Stimulated activated CD4-positive, alpha-beta T cell treated with anti-CD3 and anti-CD28 coated beads, Interleukin-15, amount 100 ng/mL, for 48 hours (primary cell): ENCODE results near the gene SUSD1.
A peak's percentile ranks its signal among the peaks of the same experiment; 100 is the strongest.

Experiments
- DNase-seq, 2 donors: peaks; one replicate each; pipeline ENCODE4 v3.0.0-alpha.2; 2020; ENCODE audit warnings: low read depth in 2 of 2

SUSD1 gene

DNA sequence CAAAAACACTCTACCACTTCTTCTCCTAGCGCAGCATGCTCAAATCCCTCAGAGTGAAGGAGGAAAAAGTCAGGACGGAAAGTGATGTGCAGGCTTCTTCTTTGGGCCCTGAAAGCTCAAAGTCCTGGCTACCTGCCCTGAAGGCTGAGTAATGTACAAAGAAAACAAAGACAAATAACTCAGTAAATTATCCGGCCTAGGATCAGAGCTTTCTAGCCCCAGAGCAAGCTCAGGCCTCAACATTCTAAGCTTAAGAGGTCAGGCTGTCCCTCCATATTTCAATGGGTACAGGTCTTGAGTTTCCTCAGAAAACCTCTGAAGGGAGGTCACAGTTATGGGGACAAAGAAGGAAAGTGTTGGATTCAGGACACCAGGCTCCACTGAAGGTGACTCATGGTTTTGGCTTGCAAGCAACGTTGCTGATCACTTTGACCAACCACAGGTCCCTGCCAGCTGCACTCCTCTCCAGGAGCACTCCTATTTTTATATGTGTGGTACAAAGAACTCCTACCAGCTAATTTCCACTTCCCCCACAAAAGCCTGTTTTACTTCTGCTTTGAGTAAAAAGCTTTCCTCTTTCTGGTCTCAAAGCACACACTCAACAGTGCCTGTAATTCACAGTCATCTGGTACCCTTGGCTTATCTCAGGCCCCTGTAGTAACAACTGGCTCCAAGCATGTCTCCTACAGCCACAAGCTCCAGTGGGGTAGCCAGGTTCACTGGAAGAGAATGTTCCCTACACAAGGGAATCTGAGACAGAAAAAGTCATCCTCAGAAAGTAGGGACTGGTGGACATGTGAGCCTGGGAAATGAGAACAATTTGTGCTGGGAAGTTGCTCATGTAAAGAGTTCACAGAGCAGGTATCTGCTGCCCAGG is 162.8 kb downstream of the SUSD1 start:
- no peak for DNase-seq

DNA sequence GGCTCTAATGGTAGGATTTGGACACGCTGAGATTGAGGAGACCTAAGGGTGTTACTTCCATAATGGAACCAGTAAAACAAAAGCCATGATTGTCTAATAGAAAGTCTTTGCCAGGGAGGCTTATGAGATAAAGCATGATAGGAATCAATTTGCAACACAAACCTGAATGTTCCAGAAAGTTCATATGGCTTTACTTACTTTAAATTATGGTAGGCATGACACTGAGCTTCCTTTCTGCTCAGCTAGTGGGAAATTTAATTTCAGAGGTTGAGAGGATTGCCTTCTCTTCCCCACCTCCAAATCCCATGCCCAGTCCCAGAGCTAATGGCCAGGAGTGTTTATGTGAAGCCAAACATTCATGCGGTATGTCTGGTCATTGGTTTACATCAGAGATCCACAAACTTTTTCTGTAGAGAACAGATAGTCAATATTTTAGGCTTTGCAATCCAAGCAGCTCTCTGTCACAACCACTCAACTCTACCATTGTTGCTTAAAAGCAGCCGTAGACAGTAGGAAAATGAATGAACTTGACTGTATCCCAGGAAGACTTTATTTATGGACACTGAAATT is 164.0 kb downstream of the SUSD1 start:
- no peak for DNase-seq

DNA sequence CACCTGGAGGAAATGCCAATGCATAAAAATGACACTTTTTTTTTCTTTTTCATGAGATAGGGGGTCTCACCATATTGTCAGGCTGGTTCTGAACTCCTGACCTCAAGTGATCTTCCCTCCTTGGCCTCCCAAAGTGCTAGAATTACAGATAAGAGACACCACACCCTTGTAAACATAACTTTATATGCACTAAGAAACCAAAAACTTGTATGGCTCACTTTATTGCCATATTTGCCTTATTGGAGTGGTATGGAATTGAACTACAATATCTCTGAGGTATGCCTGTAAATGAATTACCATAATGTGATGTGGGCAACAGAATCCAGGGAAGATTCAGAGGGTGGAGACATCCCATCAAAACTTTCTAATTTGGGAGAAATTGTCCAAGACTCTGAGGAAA is 164.6 kb downstream of the SUSD1 start:
- DNase-seq, result no peak

DNA sequence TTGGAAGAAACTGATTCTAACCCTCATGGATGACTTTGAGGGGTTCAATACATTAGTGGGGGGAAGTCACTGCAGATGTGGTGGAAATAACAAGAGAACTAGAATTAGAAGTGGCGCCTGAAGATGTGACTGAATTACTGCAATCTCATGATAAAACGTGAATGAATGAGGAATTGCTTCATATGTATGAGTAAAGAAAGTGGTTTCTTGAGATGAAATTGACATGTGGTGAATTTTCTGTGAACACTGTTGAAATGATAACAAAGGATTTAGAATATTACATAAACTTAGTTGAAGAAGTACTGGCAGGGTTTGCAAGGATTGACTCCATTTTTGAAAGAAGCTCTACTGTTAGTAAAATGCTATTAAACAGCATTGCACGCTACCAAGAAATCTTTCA is 165.4 kb downstream of the SUSD1 start:
- no peak for DNase-seq

DNA sequence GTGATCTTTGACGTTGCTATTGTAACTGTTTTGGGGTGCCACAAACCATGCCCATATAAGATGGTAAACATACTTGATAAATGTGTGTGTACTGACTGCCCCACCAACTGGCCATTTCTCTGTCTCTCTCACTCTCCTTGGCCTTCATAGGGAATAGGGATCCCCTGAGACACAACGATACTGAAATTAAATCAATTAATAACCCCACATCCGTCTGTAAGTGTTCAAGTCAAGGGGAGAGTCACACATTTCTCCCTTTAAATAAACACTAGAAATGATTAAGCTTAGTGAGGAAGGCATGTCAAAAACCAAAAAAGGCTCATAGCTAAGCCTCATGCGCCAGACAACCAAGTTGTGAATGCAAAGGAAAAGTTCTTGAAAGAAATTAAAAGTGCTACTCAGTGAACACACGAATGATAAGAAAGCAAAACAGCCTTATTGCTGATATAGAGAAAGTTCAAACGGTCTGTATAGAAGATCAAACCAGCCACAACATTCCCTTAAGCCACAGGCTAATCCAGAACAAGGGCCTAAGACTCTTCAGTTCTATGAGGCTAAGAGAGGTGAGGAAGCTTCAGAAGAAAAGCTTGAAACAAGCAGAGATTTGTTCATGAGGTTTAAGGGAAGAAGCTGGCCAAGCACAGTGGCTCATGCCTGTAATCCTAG is 167.4 kb downstream of the SUSD1 start:
- no peak for DNase-seq

DNA sequence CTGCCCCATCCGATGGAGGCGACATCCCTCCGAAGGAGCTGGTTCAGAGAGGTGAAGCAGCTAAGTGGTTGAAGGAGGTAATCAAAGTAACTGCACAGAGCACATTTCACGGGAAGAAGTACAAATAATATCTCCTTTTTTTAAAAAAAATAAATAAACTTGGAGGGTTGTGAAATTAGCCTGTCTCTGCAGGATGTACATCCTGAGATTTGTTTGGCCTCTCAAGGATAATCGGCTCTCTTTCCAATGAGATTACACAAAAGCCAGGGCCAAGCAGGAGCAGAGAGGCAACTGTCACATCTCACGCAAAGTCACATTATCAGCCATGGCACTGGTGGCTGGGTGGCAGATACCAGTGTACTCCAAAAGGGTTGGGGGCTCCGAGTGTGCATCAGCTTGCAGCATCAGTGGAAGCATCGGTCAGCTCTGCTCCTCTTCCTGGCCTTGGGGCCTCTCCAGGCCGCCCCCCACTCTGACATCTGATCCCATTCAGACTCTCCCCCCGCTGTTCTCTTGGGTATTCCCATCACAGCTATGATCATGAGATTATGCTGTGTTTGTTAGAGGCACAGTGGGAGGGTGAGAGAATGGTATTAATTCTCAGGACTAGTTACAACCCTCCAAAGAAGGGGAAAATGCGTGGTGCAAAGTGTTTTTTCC is 168.6 kb downstream of the SUSD1 start:
- no peak for DNase-seq

DNA sequence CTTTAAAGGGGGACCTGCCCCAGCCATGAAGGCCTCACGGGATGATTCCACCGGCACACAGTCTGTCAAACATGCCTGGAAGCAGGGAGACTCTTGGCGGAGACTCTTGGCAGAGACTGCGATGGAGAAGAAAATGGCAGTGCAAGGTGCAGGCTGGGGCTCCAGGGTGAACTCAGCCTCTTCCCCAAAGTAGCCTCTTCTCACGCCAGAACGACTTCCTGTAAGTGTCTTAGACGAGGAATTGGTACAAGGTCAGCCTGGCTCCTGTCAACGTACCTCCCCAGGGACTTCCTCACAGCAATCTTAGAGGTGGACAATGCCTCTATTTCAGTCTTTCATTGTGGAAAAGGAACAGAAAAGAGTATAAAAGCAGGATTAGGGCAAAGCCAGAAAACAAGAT is 169.2 kb downstream of the SUSD1 start:
- DNase-seq, result no peak

DNA sequence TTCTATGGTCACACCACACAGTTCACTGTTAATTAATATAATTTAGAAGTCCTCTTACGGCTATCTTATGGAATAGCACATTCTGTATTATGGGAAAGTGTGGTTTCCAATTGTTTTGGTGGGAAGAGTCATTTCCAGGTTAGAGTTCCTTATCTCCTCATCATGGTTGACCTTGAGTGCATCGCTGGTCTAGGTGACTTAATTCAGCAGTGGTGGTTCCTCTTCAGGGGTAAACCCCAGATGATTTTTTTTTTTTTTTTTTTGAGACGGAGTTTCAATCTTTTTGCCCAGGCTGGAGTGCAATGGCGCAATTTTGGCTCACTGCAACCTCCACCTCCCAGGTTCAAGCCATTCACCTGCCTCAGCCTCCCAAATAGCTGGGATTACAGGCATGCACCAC is 171.6 kb downstream of the SUSD1 start:
- DNase-seq, result no peak

DNA sequence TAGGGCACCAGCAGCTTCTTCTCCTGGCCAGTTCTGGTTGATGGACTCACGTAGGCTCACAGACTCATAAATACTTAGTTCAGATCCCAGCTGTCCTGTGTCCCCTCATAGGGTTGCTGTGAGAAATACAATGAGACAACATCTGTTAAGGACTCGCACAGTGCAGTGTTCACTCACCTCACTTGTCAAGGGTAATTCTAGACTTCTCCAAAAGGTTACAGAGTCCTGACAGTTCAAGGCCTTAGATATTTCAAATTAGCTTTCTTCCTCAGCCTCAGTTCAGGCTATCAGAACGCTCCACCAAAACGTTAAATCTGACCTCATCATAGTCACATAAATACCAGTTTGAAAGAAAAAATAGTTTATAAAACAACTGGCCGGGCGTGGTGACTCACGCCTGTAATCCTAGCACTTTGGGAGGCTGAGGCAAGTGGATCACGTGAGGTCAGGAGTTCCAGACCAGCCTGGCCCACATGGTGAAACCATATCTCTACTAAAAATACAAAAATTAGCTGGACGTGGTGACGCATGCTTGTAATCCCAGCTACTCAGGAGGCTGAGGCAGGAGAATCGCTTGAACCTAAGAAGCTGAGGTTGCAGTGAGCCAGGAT is 172.1 kb downstream of the SUSD1 start:
- no peak for DNase-seq

DNA sequence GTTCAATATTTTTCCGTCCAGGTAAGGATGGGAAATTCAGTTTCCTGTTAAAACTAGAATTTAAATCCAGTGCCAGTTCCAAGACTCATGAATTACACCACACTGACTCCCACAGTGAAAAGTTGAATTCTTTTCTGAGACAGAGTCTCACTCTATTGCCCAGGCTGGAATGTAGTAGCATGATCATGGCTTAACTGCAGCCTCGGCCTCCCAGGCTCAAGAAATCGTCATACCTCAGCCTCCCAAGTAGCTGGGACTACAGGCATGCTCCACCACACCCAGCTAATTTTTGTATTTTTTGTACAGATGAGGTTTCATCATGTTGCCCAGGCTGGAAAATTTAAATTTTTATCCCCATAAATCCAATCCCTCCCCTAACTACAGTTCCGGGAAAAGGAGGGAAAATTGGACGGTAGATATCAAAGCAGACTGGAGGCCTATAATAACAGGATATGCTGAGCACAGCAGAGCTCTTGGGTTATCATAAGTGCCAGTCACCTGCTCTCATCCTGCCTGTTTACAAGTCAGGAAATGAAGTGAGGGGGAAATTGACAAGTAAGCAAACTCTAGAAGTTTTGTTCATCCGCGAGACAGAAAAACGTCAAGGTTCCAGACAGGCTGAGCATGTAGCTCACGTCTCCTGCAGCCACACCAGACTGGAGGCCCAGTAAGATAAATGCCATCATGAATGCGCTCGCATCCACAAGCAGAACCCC is 172.8 kb downstream of the SUSD1 start:
- no peak for DNase-seq

DNA sequence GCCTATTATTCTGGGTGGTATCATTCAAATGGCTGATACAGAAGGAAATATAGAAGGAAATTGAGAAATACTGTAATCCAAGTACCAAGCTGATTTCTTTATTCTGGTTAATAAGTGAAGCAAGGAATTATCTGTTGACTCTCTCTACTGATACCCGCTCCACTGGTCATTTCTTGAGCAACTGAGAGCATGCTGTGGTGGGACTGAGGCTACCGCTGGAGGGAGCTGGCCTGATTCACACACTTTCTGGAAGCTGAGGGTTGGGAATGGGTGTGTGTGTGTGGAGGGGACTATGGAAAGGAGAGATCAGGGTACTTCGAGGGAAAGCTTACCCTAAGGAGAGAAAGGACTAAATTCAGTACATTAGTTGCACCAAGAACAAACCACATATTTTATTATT is 174.4 kb downstream of the SUSD1 start:
- no peak for DNase-seq

DNA sequence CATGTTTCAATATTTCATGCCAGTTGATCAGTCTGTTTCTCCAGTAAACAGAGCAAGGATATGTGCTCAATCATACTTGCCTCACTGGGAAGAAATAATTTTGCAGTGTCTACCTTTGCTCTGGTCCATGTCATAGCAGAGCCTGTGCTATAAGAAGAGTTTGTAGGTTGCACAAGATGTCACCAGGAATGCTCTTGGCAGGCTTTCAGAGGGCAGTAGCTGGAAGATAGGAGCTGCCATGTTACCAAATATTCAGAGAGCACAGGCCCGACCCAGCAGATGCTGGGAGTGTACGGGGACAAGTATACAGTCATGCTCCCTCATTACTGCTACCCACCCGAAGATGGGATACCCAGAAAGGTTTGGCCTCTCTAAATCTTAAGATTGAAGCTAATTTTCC is 175.8 kb downstream of the SUSD1 start:
- DNase-seq, result no peak

DNA sequence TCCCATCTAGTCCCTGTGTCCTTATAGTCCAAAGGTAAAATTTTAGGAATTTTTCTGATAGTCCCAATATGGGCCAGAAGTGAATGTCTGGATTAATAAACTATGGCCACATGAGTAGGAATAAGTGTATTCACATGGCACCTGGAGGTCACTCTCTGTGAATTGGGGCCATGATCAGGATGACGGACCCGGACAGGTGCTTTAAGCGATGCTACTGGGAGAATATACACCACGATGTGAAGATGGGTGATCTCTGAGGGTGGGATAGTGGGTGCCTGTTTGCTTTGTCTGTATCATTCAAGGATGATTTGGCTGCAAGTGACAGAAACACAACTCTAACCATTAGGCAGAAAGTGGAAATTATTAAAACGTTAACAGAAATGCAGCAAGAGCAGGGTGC is 177.3 kb downstream of the SUSD1 start:
- DNase-seq, result no peak

DNA sequence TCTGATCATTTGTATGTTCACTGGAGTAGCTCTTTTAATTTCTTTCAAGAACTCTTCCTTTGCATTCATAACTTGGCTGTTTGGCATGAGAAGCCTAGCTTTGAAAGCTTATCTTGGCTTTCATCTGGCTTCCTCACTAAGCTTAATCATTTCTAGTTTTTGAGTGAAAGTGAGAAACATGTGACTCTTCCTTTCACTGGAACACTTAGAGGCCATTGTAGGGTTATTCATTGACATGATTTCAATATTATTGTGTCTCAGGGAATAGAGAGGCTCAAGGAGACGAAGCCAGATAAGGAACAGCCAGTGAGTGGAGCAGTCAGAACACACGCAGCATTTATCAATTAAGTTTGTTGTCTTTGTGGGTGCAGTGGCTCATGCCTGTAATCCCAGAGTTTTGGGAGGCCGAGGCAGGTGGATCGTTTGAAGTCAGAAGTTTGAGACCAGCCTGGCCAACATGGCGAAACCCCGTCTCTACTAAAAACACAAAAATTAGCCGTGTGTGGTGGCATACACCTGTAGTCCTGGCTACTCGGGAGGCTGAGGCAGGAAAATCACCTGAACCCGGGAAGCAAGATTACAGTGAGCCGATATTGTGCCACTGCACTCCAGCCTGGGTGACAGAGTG is 180.2 kb downstream of the SUSD1 start:
- no peak for DNase-seq

DNA sequence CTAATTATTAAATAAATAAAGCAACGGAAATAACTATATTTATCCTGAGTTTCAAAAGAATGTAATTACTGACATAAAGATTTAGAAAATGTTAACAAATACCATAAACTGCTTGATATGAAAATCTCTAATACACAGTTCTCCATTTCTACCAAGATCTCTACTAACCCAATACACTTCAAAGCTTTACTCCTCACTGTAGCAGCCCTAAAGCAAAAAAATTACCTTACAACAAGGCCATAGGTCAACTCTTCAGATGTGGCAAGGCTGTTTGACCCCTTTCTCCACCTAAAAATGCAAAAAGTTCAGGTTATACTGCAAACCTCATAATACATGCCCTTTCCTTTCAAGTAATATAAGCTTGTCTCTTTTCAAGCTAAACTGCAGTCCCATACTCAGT is 181.8 kb downstream of the SUSD1 start:
- no peak for DNase-seq

DNA sequence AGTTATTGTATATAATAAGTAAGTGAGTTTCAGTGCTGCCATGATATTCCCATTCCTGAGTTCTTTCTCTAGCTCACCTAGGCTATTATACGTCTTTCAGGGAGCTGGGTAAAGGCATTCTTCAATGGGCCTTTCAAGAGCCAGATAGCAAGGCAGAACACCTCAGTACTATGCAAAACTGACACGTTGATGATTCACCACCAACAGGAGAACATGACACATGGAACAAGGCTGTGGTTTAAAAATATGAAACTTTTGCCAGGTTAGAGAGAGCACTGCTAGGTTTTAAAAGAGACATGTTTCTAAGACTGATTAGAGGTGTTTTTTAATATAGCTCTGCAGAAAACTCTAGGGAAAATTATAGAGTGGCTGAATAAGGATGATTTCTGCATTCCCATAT is 182.6 kb downstream of the SUSD1 start:
- peak in 1 of 2 donors; percentile 31 for DNase-seq

DNA sequence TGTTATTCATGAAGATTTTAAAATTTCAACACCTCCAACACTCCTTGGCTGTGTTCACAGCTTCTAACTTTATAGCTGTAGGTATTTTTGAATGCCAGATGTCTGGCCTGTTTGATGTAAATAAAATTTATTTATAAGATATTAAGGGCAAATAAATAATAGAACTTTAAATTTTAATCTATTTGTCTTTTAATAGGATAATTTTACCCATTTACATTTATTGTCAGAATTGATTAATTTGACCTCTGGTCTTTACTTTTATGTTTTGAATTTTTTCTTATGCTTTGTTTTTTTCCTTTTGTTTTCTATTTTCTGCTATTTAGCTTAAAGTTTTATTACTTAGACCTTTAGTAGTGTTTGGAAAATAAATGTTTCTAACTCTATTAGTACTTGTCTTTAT is 183.9 kb downstream of the SUSD1 start:
- DNase-seq, result no peak
